H1 (cell line): ENCODE measurements around the gene KLHL29. TPM values are rescaled to one million over a fixed set of nuclear protein-coding genes. Genes with fewer than 3 reads are reported as not detected.

Experiments
- CEBPB ChIP-seq: IDR thresholded peaks from 2 replicates; pipeline ENCODE4 v1.6.1; 2012; ENCODE audit warnings: low read depth, low read length
- GABPA ChIP-seq: IDR thresholded peaks from 2 replicates; pipeline ENCODE4 v1.6.1; 2011; ENCODE audit warnings: mild to moderate bottlenecking, low read length, moderate library complexity, borderline replicate concordance; ENCODE audit not compliant: insufficient read depth
- GTF2F1 ChIP-seq: IDR thresholded peaks from 2 replicates; pipeline ENCODE4 v1.6.1; 2012; ENCODE audit warnings: low read depth, low read length, improper control_type of control experiment, borderline replicate concordance
- POU5F1 ChIP-seq: IDR thresholded peaks from 2 replicates; pipeline ENCODE4 v1.6.1; 2011; ENCODE audit warnings: low read depth, mild to moderate bottlenecking, low read length, moderate library complexity
- polyA plus RNA-seq, 7 experiments: library from polyadenylated mRNA; depleted of rRNA in 3 of 7; stranded (reverse) in 5 of 7; unstranded in 2 of 7; fragments of >200 nt in 5 of 7; fragments of 200-250 nt in 2 of 7; gene quantifications; 1 replicate in 5 of 7; 2 replicates in 1 of 7; 4 replicates in 1 of 7; pipeline versions ENCODE4 v1.2.1 to v1.2.3, GENCODE V29; 2011 to 2013; ENCODE audit warnings: missing spikeins in 2 of 7, mixed read lengths in 2 of 7
- total RNA-seq: library from RNA; stranded (reverse); fragmentation: NEBNext Ultra II Directional; extraction: Animal tissue kit (Norgen Biotek cat#: 25700); gene quantifications from 2 replicates; pipeline ENCODE4 v1.2.1, GENCODE V29; 2021

KLHL29 gene
- total and polyA plus RNA-seq, 2 of the 8 experiments (the other 6 are each of a cell fraction or from before 2014, with no cell fraction given) = 1.1 to 4.7 TPM

GRCh38 chr2:23485841-23486683 lies 101.1 kb downstream of the KLHL29 start (continued):
- TF ChIP-seq CEBPB = no peak
- TF ChIP-seq POU5F1 = no peak
- no peak for TF ChIP-seq GTF2F1
- no peak for TF ChIP-seq GABPA
